Measurements from ENCODE around the gene JMJD7.
A peak's percentile ranks its signal among the peaks of the same experiment; 100 is the strongest.

The JMJD7 gene

GRCh38 chr15:41874736-41875135 is 46.8 kb downstream of the JMJD7 start:
- no peak for TF ChIP-seq CTCF (IDR thresholded peaks at IDR 0.05; ENCODE audit: control insufficient read depth, extremely low read depth, insufficient read depth)
- H3K4me3 ChIP-seq (ENCODE audit: low read depth, low read length): no peak overlapping the region
- no peak for DNase-seq (ENCODE audit: low read depth)

GRCh38 chr15:41876007-41876406 is 48.1 kb downstream of the JMJD7 start:
- H3K4me3 ChIP-seq (ENCODE audit: low read depth, low read length): no peak overlapping the region
- TF ChIP-seq CTCF (IDR thresholded peaks at IDR 0.05; ENCODE audit: control insufficient read depth, extremely low read depth, insufficient read depth): no peak
- DNase-seq (ENCODE audit: low read depth): no peak

DNA sequence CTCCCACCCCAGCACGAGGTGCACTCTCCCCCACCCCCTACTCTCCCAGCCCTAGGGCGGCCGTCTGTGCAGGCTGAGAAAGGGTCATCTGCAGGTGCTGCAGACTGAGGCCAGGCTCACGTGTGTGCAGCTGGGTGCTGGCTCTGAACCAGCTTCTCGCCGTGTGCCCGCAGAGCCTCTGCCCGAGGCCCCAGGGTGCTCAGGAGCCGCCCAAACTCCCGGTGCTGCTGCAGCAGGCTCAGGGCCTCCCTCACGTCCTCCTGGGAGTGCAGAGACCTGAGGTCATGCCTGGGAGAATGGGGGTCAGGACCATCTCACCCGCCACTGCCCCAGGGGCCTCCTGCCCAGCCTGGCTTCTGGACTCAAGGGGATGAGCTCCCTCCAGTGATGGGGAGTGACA is 48.8 kb downstream of the JMJD7 start:
- no peak for TF ChIP-seq CTCF (IDR thresholded peaks at IDR 0.05; ENCODE audit: control insufficient read depth, extremely low read depth, insufficient read depth)
- H3K4me3 ChIP-seq (ENCODE audit: low read depth, low read length): no peak overlapping the region
- no peak for DNase-seq (ENCODE audit: low read depth)

DNA sequence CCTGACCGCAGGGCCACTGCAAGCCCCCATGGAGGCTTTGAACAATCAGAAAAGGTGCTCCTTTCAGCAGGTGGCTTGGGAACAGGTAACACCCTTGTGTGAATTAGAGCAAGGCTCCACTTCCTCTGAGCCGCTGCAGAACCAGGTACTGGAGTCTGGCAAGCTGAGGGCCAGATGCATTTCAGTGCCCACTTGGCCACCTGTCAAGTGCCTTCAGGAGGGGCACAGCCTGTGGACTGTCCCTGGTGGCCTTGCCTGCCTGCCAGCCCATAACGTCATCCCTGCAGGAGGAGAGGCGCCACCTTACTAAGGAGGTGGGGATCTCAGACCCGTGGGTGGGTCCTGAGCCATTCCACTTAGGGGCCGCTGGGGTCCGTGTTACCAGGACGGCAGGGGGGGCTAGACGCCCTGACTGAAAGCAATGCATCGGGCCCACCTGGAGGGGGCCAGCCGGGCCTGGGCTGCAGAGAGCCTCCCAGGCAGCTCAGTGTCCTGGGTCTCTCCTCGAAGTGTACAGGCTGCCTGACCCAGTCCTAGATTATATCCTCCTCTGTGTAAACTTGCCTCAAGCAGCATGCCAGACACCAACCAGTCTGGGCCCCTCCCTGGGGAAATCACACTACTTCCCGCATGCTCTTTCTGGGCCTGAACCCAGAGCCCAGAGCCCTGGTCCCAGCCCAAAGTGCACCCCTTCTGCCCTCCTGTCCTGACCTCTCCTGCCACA is 49.9 kb downstream of the JMJD7 start:
- H3K4me3 ChIP-seq (ENCODE audit: low read depth, low read length): no peak overlapping the region
- no peak for TF ChIP-seq CTCF (IDR thresholded peaks at IDR 0.05; ENCODE audit: control insufficient read depth, extremely low read depth, insufficient read depth)
- no peak for DNase-seq (ENCODE audit: low read depth)

DNA sequence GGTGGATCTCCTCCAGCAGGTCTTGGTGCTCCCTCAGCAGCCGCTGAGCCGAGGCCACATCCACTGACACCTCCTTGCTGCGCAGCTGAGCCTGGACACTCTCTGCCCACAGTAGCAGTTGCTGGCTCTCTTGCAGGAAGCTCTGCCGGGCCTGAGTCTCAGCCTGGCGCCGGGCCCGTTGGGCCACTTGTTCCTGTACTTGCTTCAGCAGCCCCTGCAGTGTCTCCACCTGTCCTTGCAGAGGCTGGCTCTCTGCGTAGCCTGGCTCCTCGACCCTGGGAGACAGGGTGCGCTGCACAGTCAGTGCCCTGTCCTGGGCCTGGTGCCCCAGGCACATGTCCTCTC is 50.4 kb downstream of the JMJD7 start:
- peak; percentile 61 for DNase-seq (ENCODE audit: low read depth)

GRCh38 chr15:41879321-41879845 is 51.5 kb downstream of the JMJD7 start:
- no peak for DNase-seq (ENCODE audit: low read depth)
- H3K4me3 ChIP-seq (ENCODE audit: low read depth, low read length): no peak overlapping the region
- no peak for TF ChIP-seq CTCF (IDR thresholded peaks at IDR 0.05; ENCODE audit: control insufficient read depth, extremely low read depth, insufficient read depth)

More for the DNA sequence above, 50.4 kb downstream of the JMJD7 start:
- no peak overlapping the region for H3K4me3 ChIP-seq (ENCODE audit: low read depth, low read length)
- no peak for TF ChIP-seq CTCF (IDR thresholded peaks at IDR 0.05; ENCODE audit: control insufficient read depth, extremely low read depth, insufficient read depth)
